Esophagus muscularis mucosa (tissue), 4 donors: ENCODE measurements around the gene KSR1.

Experiments used
- CTCF ChIP-seq, 3 experiments: fragments of 200-600 bp in 2 of 3; fragments of 450-650 bp in 1 of 3; sonication (generic) in 2 of 3; IDR thresholded peaks; one replicate each; pipeline ENCODE4 v1.5.1; 2017 to 2019; ENCODE audit warnings: antibody characterized with exemption in 3 of 3, mild to moderate bottlenecking in 2 of 3, moderate library complexity in 1 of 3
- EP300 ChIP-seq: sonication (generic); formaldehyde crosslinking; IDR thresholded peaks from one replicate; pipeline ENCODE4 v1.6.1; 2017; ENCODE audit warnings: antibody characterized with exemption
- POLR2A ChIP-seq: fragments of 450-650 bp; IDR thresholded peaks from one replicate; pipeline ENCODE4 v1.6.1; 2017; ENCODE audit warnings: antibody characterized with exemption, moderate library complexity, mild to moderate bottlenecking, low read depth

- no peak for TF ChIP-seq CTCF (IDR thresholded peaks at IDR 0.05)
- no peak for TF ChIP-seq POLR2A
- no peak for TF ChIP-seq EP300
These were observed 204.2 kb downstream of the KSR1 start for GRCh38 chr17:27660436-27660835.
